CD4-positive, alpha-beta T cell (primary cell): ENCODE results near the gene CCDC12. TPM values are rescaled to one million over a fixed set of nuclear protein-coding genes. Genes with fewer than 3 reads are reported as not detected.

Source experiments
- ATAC-seq: fragments of 200-7000 bp; cut with Tn5 transposase; one replicate; pipeline ENCODE4 v1.10.0; 2022; ENCODE audit warnings: mild to moderate bottlenecking; ENCODE audit not compliant: poor library complexity
- CTCF ChIA-PET: fragments of 350-600 bp; sonication (Branson Sonifier 250); formaldehyde crosslinking; loops from one replicate; lab custom pipeline; 2021; ENCODE audit warnings: antibody characterized with exemption, inconsistent platforms; lab: Charles Lee
- POLR2A ChIA-PET: fragments of 350-600 bp; sonication (Branson Sonifier 250); formaldehyde crosslinking; loops from one replicate; lab custom pipeline; 2021; ENCODE audit warnings: antibody characterized with exemption, inconsistent platforms; lab: Charles Lee
- DNase-seq, 14 experiments: peaks; one replicate each; pipeline ENCODE4 v3.0.0-alpha.2; 2013 to 2020; ENCODE audit warnings: mixed read lengths in 2 of 14
- H3K27ac ChIP-seq, 2 donors: one replicate each; pipeline versions ENCODE4 v1.5.1 to v1.7.0; 2013; ENCODE audit warnings: low read length in 2 of 2, low read depth in 1 of 2, mild to moderate bottlenecking in 1 of 2
- H3K27me3 ChIP-seq, 2 experiments: 1 replicate in 1 of 2; 2 replicates in 1 of 2; pipeline versions ENCODE4 v1.6.1 to v1.7.0; 2013; ENCODE audit warnings: low read length in 2 of 2, control low read depth in 1 of 2, mild to moderate bottlenecking in 1 of 2, moderate library complexity in 1 of 2; ENCODE audit not compliant: insufficient read depth in 2 of 2, control insufficient read depth in 1 of 2
- H3K36me3 ChIP-seq: one replicate; pipeline ENCODE4 v1.6.1; 2013; ENCODE audit warnings: low read length, control low read depth; ENCODE audit not compliant: insufficient read depth
- H3K4me1 ChIP-seq: one replicate; pipeline ENCODE4 v1.6.1; 2013; ENCODE audit warnings: low read length, control low read depth; ENCODE audit not compliant: insufficient read depth
- H3K4me3 ChIP-seq: one replicate; pipeline ENCODE4 v1.5.1; 2013; ENCODE audit warnings: mild to moderate bottlenecking, low read length, moderate library complexity
- H3K9me3 ChIP-seq, 2 experiments: 1 replicate in 1 of 2; 2 replicates in 1 of 2; pipeline versions ENCODE4 v1.6.1 to v1.7.0; 2013; ENCODE audit warnings: low read length in 2 of 2, mild to moderate bottlenecking in 2 of 2, control low read depth in 1 of 2, moderate library complexity in 1 of 2; ENCODE audit not compliant: control insufficient read depth in 1 of 2, insufficient read depth in 1 of 2
- H3K27ac Mint-ChIP-seq: one replicate; pipeline ENCODE4 v1.8.0; 2020; ENCODE audit warnings: mixed read lengths
- H3K27me3 Mint-ChIP-seq: one replicate; pipeline ENCODE4 v1.8.0; 2021; ENCODE audit warnings: mixed read lengths
- H3K36me3 Mint-ChIP-seq: one replicate; pipeline ENCODE4 v1.8.0; 2021; ENCODE audit warnings: low read depth, mixed read lengths
- H3K4me1 Mint-ChIP-seq: one replicate; pipeline ENCODE4 v1.8.0; 2021; ENCODE audit warnings: low read depth, mixed read lengths
- H3K4me3 Mint-ChIP-seq: one replicate; pipeline ENCODE4 v1.8.0; 2020; ENCODE audit warnings: mild to moderate bottlenecking, mixed read lengths
- H3K9me3 Mint-ChIP-seq: one replicate; pipeline ENCODE4 v1.8.0; 2020; ENCODE audit warnings: mixed read lengths
- CTCF ChIP-seq: fragments of 200-600 bp; IDR thresholded peaks from one replicate; pipeline ENCODE4 v1.8.0; 2022; ENCODE audit warnings: antibody characterized with exemption, mild to moderate bottlenecking
- intact Hi-C, 2 experiments: fragments of 100-400 bp; cut with DNase I in 1 of 2; cut with micrococcal nuclease in 1 of 2; formaldehyde crosslinking; loops; one replicate each; pipeline versions ENCODE4 v1.15.1 to v1.9.0; 2023 to 2025; cut with DNase I, micrococcal nuclease
- total RNA-seq, 174 experiments: library from RNA in 2 of 174; stranded (reverse) in 2 of 174; gene quantifications; one replicate each; pipeline ENCODE4 v1.2.3 and lab custom pipeline; 2021 to 2026

The CCDC12 gene
- total RNA-seq, 2 experiments from 2014 or later, result 57.5 to 59.5 TPM

GRCh38 chr3:46899151-46900006 is 77.2 kb downstream of the CCDC12 start:
- intact Hi-C loops, result loop anchor here (5.0 kb wide), 2 partner anchors 47 to 412 kb away; no protein-coding TSS in a partner anchor
- CTCF ChIA-PET, result interaction anchor here (2.2 kb wide), 1 partner anchor 10 kb away, joined by 5 read pairs; no protein-coding TSS in a partner anchor

GRCh38 chr3:46898321-46899150 is 78.0 kb downstream of the CCDC12 start:
- H3K4me1 ChIP-seq, result peaks cover 9% of the 10 kb centered on the region
- DNase-seq (no peak), ATAC-seq (peak; percentile 31)
- intact Hi-C loops, result loop anchor here (5.0 kb wide), 2 partner anchors 46 to 411 kb away; no protein-coding TSS in a partner anchor
- POLR2A ChIA-PET, result no interaction called here
- no peak overlapping the region for H3K27ac ChIP-seq
- Mint-ChIP-seq H3K27ac (no peak overlapping the region), H3K4me1 (no peaks in the 10 kb centered on the region), H3K36me3 (no peaks in the 10 kb centered on the region), H3K27me3 (peaks cover 50% of the 10 kb centered on the region), H3K4me3 (no peak overlapping the region), H3K9me3 (no peaks in the 10 kb centered on the region)
- peaks cover 14 to 15% of the 10 kb centered on the region in 2 experiments for H3K27me3 ChIP-seq
- TF ChIP-seq CTCF, result no peak
- no peak overlapping the region for H3K4me3 ChIP-seq
- H3K9me3 ChIP-seq, result no peaks in the 10 kb centered on the region
- CTCF ChIA-PET, result interaction anchor here (2.2 kb wide), 1 partner anchor 11 kb away, joined by 5 read pairs; no protein-coding TSS in a partner anchor
- H3K36me3 ChIP-seq, result no peaks in the 10 kb centered on the region

More at GRCh38 chr3:46899151-46900006, 77.2 kb downstream of the CCDC12 start:
- DNase-seq (no peak), ATAC-seq (no peak)
- Histone ChIP-seq H3K9me3 (no peaks in the 10 kb centered on the region), H3K27me3 (peaks cover 8 to 10% of the 10 kb centered on the region in 2 experiments), H3K4me1 (peaks cover 13% of the 10 kb centered on the region), H3K4me3 (no peak overlapping the region), H3K27ac (no peak overlapping the region), H3K36me3 (no peaks in the 10 kb centered on the region)
- Mint-ChIP-seq H3K27me3 (peaks cover 42% of the 10 kb centered on the region), H3K27ac (no peak overlapping the region), H3K4me1 (no peaks in the 10 kb centered on the region), H3K9me3 (no peaks in the 10 kb centered on the region), H3K36me3 (no peaks in the 10 kb centered on the region), H3K4me3 (no peak overlapping the region)
- POLR2A ChIA-PET, result no interaction called here
- no peak for TF ChIP-seq CTCF

- Mint-ChIP-seq H3K4me1 (no peaks in the 10 kb centered on the region), H3K4me3 (no peak overlapping the region), H3K9me3 (no peaks in the 10 kb centered on the region), H3K36me3 (no peaks in the 10 kb centered on the region), H3K27ac (no peak overlapping the region), H3K27me3 (peaks cover 57% of the 10 kb centered on the region)
- no peak for TF ChIP-seq CTCF
- POLR2A ChIA-PET, result no interaction called here
- H3K4me3 ChIP-seq, result no peak overlapping the region
- CTCF ChIA-PET, result no interaction called here
- H3K4me1 ChIP-seq, result peaks cover 8% of the 10 kb centered on the region
- no peak for DNase-seq
- peaks cover 20 to 21% of the 10 kb centered on the region in 2 experiments for H3K27me3 ChIP-seq
- no peaks in the 10 kb centered on the region for H3K36me3 ChIP-seq
- no peak overlapping the region for H3K27ac ChIP-seq
- no peaks in the 10 kb centered on the region for H3K9me3 ChIP-seq
- intact Hi-C loops, result loop anchor here (5.0 kb wide), 2 partner anchors 46 to 411 kb away; no protein-coding TSS in a partner anchor
- no peak for ATAC-seq
These were observed 78.7 kb downstream of the CCDC12 start for GRCh38 chr3:46897829-46898320.
